Brain microvascular endothelial cell (primary cell): ENCODE measurements around the gene ACKR4.

Experiments used
- DNase-seq: peaks from one replicate; pipeline ENCODE4 v3.0.0-alpha.2; 2020
- H3K27ac ChIP-seq: fragments of 250-450 bp; sonication (Bioruptor Pico); 2 replicates; pipeline ENCODE4 v1.5.1; 2020; ENCODE audit warnings: mild to moderate bottlenecking, moderate library complexity
- H3K27me3 ChIP-seq: fragments of 250-450 bp; sonication (Bioruptor Pico); replicated peaks from 2 replicates; pipeline ENCODE4 v1.5.1; 2020; ENCODE audit warnings: mild to moderate bottlenecking
- H3K36me3 ChIP-seq: fragments of 250-450 bp; sonication (Bioruptor Pico); replicated peaks from 2 replicates; pipeline ENCODE4 v1.5.1; 2020; ENCODE audit warnings: mild to moderate bottlenecking
- H3K4me3 ChIP-seq: 2 replicates; pipeline ENCODE4 v1.5.1; 2011; ENCODE audit warnings: low read depth, mild to moderate bottlenecking, control low read depth, low read length, moderate library complexity
- CTCF ChIP-seq: IDR thresholded peaks from 2 replicates; pipeline ENCODE4 v1.5.1; 2011; ENCODE audit warnings: low read depth, mild to moderate bottlenecking, moderate library complexity, low read length, control low read depth, inconsistent platforms; ENCODE audit errors: missing control alignments
- in situ Hi-C: cut with HindIII; loops from 2 replicates; pipeline ENCODE4 v1.10.0; 2017; ENCODE audit warnings: low sequenced_read_pairs, low pct_ligation_motif_present

The ACKR4 gene

DNA sequence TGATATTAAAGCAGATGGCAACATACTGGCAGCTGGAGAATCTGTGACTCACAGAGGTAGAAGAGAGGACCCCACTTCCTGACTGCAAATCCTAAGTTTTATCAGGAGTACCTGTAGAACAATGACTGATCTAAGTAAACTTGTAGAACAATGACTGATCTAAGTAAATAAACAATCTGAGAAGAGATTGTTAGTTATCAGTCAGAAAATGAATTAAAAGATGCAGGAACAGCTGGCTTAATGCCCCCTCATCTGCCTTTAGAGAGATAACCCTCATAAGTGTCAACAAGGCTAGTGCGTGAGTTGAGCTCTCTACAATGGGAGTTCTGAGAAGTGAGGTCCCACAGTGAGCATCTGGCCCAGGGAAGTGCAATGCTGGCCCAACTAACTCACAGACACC, 48.0 kb downstream of the ACKR4 start:
- no peak overlapping the region for H3K4me3 ChIP-seq
- no peaks in the 10 kb centered on the region for H3K27me3 ChIP-seq
- in situ Hi-C loops: loop anchor here (25.0 kb wide), 1 partner anchor 108 kb away; no protein-coding TSS in a partner anchor
- H3K36me3 ChIP-seq: no peaks in the 10 kb centered on the region
- no peak overlapping the region for H3K27ac ChIP-seq
- DNase-seq: no peak
- TF ChIP-seq CTCF: no peak

- Histone ChIP-seq H3K27ac (no peak overlapping the region), H3K4me3 (no peak overlapping the region), H3K36me3 (no peaks in the 10 kb centered on the region), H3K27me3 (no peaks in the 10 kb centered on the region)
- TF ChIP-seq CTCF: no peak
- in situ Hi-C loops: no loop called here
- DNase-seq: no peak
Observed at GRCh38 chr3:132650153-132650552, 53.1 kb downstream of the ACKR4 start.
